OCI-M2 (cell line): ENCODE results near the gene PRDM15.
A peak's percentile ranks its signal among the peaks of the same experiment; 100 is the strongest.

Experiments used
- DNase-seq: peaks from one replicate; lab custom pipeline; 2025; ENCODE audit not compliant: unreplicated experiment; lab: John Stamatoyannopoulos, UW

The PRDM15 gene

DNA sequence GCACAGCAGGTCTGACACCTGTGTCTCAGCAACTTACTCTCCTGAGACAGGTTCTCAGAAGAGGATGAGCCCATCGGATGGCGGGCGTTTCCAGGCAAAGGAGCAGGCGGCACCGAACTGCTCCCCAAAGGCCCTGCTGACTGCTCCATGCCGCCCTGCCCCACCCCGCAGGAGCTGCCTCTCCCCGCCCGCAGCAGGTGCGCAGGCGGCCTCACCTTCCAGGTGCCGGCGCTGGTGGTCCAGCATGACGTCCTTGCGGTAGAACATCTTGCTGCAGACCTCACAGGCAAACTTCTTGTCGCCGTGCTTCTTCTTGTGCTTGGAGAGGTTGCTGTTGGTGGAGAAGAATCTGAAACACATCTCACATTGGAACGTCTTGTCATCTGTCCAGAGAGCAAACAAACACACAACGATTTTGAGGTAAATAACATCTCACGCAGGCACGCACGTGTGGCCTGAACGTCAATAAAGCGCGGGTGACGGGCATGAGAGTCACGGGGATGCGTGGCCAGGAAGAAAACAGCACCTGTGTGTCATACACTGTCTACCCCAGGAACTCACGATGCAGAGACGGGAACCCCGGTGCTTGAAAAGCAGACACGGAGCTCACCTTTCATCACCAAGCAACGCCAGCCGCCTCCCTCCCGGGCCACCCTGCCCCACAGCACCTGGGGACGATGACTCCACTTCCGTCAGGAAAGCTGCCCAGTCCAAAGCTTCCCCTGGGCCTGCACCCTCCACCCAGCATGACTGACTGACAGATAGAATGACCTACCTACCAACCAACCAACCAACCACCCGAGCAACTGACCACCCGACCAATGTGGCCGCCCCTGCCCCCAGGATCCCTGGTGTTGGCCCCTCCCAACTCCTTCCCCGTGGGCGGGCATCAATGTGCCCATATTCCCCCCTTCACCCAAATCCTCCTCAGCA lies 50.9 kb downstream of the PRDM15 start:
- no peak for DNase-seq

DNA sequence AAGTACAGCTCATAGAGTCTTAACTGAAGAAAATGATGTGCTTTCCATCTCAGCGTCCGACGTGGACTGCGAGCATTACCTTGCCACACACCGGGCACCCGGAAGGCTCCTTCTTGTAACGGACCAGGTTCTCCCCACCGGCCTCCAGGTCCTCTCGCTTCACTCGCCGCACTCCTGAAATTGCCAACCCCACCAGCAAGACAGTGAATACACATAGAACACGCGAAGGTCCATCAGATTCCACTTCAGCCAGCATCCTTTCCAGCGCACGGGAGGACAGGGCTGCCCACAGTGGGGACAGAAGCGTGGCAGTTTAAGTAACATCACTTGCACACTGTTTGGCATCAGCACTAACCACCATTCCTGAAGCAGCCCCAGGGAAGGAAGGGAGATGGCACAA lies 53.3 kb downstream of the PRDM15 start:
- no peak for DNase-seq

DNA sequence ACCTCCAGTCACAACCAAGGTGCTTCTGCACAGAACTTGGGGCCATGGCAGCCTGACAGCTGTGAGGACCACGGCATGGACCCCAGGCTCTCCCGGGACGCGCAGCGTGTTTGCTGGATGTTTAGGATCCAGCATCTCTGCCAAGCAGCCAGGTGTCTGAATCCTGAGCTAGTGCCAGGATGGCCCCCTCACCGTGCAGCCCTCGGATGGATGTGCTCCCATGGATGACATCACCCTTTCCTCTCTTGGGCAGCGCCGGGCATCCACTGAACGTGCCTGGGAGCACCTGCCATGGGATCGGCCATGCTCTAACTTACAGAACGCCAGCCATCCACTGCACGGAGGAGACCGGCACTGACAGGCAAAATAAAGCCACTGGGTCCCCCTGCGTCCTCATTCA lies 53.9 kb downstream of the PRDM15 start:
- DNase-seq: no peak

DNA sequence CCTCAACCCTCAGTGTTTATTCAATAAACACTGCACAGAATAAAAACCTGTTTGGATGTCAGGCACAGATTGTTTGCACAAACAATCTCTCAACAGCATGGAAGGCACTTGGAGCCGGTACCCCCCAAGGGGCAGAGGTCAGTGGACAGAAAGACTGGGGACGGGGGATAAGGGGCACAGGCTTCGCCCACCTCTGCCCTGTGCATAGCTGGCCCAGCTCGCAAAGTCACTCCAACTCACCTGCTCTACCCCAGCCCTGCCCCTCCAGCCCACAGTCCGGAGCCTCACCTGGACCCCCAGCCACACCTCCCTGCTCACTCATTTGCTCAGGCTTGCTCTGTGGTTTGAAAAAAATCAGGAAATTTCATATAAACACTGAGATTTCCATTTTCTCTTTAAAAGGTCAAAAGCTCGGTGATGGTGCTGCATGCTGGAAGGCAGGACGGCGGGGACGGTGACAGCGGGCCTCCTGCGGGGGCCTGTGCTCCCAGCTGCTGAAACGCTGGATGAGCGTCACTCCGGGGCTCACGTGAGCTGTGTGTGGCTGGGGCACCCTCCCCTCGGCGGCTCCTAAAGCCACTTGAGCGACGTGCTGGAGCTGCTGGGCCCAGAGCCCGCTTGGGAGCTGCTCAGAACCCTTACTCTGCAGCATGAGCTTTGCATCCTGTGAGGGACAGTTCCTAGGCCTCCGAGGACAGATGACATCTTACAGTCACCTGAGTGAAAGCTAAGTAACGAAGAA lies 54.5 kb downstream of the PRDM15 start:
- no peak for DNase-seq

GRCh38 chr21:41823906-41824305 lies 55.2 kb downstream of the PRDM15 start:
- no peak for DNase-seq

- DNase-seq: no peak
Observed at GRCh38 chr21:41823166-41823565, 56.0 kb downstream of the PRDM15 start.

- DNase-seq: no peak
Observed at GRCh38 chr21:41821756-41822431, 57.2 kb downstream of the PRDM15 start.

DNA sequence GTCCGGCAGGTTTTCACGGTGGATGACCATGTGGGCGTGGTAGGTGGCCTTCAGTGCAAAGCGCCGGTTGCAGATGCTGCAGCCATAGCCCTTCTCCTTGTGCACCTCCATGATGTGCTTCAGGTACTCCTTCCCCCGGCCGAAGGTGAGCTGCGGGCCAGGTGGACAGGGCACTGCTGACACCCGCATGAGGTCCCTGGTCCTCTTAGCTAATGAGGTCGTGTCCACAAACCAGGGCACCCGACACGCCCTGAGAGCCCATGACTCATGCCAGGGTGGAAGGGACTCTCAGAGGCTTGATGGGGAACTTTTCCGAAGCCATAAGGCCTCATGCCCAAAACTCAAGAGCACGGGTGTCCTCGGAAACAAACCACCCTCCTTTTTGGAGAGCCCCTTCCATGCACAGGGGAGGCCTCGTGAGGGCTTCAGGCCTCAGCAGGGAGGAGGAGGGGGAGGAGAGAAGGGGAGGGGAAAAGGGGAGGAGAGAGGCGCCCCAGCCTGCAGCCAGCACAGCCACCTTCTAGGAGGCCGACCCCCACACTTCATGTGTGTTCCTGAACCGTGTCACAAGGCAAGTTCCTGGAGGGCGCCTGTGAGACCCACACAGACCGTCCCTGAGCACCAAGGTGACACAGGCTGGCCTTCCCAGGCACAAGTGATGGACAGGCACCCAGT lies 57.9 kb downstream of the PRDM15 start:
- no peak for DNase-seq

DNA sequence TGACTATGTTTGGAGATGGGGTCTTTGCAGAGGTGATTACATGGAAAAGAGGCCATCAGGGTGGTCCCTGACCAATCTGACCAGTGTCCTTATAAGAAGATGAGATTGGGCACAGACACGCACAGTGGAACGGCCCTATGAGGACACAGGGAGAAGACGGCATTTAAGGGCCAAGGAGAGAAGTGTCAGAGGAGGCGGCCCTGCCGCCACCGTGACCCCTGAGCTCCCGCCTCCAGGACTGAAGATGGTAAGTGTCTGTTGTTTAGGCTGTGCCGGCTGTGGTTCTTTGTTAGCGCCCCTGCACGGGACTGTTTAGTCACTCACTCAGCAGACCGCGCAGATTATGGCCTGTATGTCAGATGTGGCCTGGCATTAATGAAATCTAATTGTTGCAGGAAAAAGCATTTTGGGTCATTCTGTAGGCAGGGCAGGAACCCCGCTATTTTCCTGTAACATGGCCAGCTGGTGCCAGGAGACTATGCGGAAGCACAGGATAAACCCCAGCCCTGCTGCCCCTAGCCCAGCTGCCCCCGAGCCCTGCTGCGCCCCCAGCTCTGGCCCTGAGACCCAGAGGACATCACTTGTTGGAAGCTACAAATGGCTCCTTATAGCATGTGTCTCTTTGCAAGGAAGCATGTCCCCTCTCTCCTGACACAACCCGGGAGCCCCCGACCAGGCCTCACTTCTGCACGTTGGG lies 58.6 kb downstream of the PRDM15 start:
- DNase-seq: no peak

DNA sequence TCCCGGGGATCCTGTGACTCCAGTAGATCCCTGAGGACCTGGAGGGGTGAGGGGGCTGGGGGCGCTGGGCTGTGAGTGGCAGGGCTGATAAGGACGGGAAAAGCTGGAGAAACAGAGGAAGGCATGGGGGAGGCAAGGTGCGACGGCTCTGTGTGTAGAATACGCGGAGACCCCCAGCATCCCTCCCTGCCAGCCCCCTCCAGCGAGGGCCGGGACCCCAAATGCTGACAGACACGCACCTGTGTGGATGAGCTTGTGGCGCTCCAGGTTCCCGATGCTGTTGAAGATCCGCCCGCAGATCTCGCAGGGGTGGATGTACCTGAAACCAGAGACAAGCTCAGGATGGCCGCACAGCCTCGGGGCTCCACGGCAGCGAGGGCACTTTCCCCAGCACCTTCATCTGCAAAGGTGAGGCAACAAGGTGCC lies 59.3 kb downstream of the PRDM15 start:
- DNase-seq: no peak

DNA sequence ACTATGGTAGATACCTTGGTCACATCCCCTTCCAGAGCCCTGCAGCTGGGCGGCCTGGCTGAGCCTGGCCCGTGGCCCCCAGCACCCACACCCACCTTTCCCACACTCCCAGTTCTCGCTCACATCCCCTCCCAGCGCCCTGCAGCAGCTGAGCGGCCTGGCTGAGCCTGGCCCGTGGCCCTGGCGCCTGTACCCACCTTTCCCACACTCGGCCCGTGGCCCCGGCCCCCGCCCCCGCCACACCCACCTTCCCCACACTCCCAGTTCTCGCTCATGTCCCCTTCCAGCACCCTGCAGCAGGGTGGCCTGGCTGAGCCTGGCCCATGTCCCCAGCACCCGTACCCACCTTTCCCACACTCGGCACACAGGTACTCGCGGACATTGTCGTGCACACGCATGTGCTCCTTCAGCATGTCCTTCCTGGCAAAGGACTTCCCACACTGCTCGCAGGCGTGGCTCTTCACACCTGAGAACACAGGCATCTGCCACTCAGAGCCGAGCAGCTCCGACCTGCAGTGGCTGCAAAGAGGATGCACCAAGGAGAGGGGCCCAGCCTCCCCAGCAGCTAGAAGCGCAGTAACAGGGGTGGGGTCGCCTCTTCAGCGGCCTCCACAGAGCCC lies 59.8 kb downstream of the PRDM15 start:
- DNase-seq: no peak

GRCh38 chr21:41817877-41818855 lies 61.0 kb downstream of the PRDM15 start:
- no peak for DNase-seq

DNA sequence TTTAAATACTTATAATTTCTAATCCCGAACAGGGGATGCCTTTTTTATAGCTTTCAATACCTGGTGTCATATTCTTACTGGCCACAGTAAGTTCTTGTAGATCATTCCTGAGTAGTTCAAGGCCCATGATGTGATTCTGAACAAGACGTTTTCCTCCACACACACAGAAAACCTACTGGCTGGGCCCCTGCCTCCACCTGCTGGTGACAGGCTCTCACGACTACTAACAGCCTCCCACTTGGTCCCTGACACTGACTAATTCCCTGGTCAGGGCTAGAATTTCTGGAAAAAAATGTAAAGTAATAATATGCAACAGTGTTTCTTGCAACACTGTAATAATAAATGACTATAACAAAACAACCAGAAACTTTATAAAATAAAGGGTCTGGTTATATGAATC lies 61.9 kb downstream of the PRDM15 start:
- DNase-seq: peak; percentile 60

DNA sequence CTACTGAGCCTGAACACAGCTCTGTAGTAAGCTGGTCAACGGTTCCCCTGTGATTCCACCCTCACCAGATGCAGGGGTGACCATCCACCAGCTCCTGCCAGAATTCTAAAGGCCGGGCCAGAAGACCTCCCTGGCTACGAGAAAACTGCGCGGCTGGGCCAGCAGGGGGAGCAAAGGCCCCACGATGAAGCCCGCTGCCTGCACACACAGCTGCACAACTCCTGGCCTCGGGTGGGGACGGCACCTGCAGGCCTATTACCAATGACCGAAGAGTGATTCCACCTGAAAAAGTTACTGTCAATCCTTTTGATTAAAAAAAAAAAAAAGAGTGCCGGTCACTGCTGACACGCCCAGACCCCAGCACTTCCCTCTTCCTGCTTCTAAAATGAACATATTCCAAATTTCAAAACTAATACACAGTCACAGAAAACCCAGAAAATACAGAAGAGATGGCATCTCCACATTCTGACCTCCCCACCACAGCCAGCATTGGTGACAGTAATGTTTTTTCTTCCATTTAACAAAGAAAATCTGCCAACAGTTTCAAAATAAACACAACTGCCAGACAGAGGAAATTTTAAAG lies 62.5 kb downstream of the PRDM15 start:
- no peak for DNase-seq

GRCh38 chr21:41815652-41816582 lies 63.2 kb downstream of the PRDM15 start:
- DNase-seq: no peak

DNA sequence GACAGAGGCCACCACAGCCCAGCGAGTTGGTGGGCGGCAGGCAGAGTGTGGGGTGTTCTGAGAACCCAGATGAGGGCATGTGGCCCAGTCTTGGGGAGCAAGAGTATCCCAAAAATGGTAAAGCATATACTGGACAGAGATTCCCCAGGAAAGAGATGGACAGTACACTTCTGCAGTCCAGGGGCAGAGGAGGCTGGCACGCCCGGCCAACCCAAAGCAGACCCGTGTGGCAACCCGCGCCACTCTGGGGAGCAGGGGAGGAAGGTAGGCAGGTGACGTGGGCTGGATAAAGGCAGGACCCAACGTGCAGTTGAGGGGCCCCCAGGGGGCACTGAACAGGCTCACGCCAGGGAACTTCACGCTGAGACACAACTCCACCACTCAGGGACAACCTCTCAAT lies 65.9 kb downstream of the PRDM15 start:
- no peak for DNase-seq

- DNase-seq: no peak
Observed at GRCh38 chr21:41812679-41813078, 66.5 kb downstream of the PRDM15 start.

DNA sequence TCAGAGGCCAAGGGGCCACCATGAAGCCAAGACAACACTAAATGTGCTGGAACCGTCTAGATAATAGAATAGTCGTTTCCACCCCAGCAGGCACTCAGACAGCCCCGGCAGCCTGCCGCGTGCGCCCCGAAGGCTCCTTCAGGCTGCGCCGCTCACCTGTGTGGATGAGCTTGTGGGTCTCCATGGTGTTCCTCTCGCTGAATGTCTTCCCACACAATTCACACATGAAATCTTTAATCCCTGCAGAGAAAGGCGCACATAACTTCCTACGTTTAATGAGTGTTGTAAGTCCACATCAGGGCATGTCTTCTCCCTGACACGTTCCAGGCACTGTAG lies 68.6 kb downstream of the PRDM15 start:
- no peak for DNase-seq
